H9 (cell line): Measurements from ENCODE around the gene SLC25A34. TPM values are rescaled to one million over a fixed set of nuclear protein-coding genes. Genes with fewer than 3 reads are reported as not detected.
A peak's percentile ranks its signal among the peaks of the same experiment; 100 is the strongest.

Source experiments
- DNase-seq: peaks from one replicate; pipeline ENCODE4 v3.0.0-alpha.2; 2017
- H2AFZ ChIP-seq: one replicate; pipeline ENCODE4 v1.6.1; 2013; ENCODE audit warnings: mild to moderate bottlenecking, low read length, control low read depth, moderate library complexity
- H2AK5ac ChIP-seq: 2 replicates; pipeline ENCODE4 v1.6.1; 2013; ENCODE audit warnings: low read length, control low read depth, mixed read lengths; ENCODE audit not compliant: insufficient read length
- H2BK120ac ChIP-seq: one replicate; pipeline ENCODE4 v1.6.1; 2013; ENCODE audit warnings: low read depth, mild to moderate bottlenecking, low read length, control low read depth, inconsistent platforms; ENCODE audit not compliant: poor library complexity, severe bottlenecking
- H2BK12ac ChIP-seq: 2 replicates; pipeline ENCODE4 v1.6.1; 2013; ENCODE audit warnings: low read length, control low read depth, mixed read lengths, low read depth; ENCODE audit not compliant: insufficient read length
- H2BK15ac ChIP-seq: 2 replicates; pipeline ENCODE4 v1.6.1; 2013; ENCODE audit warnings: low read depth, low read length, control low read depth
- H2BK20ac ChIP-seq: one replicate; pipeline ENCODE4 v1.6.1; 2013; ENCODE audit warnings: low read depth, mild to moderate bottlenecking, low read length, control low read depth, inconsistent platforms; ENCODE audit not compliant: poor library complexity, severe bottlenecking
- H2BK5ac ChIP-seq: 2 replicates; pipeline ENCODE4 v1.6.1; 2013; ENCODE audit warnings: low read length, control low read depth, mixed read lengths; ENCODE audit not compliant: insufficient read length
- H3K14ac ChIP-seq: 2 replicates; pipeline ENCODE4 v1.6.1; 2013; ENCODE audit warnings: low read length, control low read depth; ENCODE audit not compliant: insufficient read depth
- H3K18ac ChIP-seq: 2 replicates; pipeline ENCODE4 v1.6.1; 2013; ENCODE audit warnings: low read depth, mild to moderate bottlenecking, mixed read lengths, low read length, control low read depth; ENCODE audit not compliant: insufficient read length
- H3K23ac ChIP-seq: 2 replicates; pipeline ENCODE4 v1.6.1; 2013; ENCODE audit warnings: low read length, control low read depth, mixed read lengths, low read depth; ENCODE audit not compliant: insufficient read length
- H3K23me2 ChIP-seq: 2 replicates; pipeline ENCODE4 v1.6.1; 2013; ENCODE audit warnings: low read depth, mild to moderate bottlenecking, mixed read lengths, low read length, control low read depth; ENCODE audit not compliant: insufficient read length, poor library complexity, severe bottlenecking
- H3K27ac ChIP-seq: 2 replicates; pipeline ENCODE4 v1.5.1; 2013; ENCODE audit warnings: low read length, control low read depth, mixed read lengths, low read depth; ENCODE audit not compliant: insufficient read length
- H3K27me3 ChIP-seq: 2 replicates; pipeline ENCODE4 v1.6.1; 2013; ENCODE audit warnings: low read length, control low read depth, inconsistent platforms; ENCODE audit not compliant: insufficient read depth
- H3K4ac ChIP-seq: 2 replicates; pipeline ENCODE4 v1.6.1; 2013; ENCODE audit warnings: low read depth, mild to moderate bottlenecking, control low read depth, inconsistent platforms, low read length, moderate library complexity
- H3K4me1 ChIP-seq: 2 replicates; pipeline ENCODE4 v1.6.1; 2013; ENCODE audit warnings: low read length, control low read depth, inconsistent platforms; ENCODE audit not compliant: insufficient read depth
- H3K4me2 ChIP-seq: 2 replicates; pipeline ENCODE4 v1.6.1; 2013; ENCODE audit warnings: low read length, control low read depth, mixed read lengths; ENCODE audit not compliant: insufficient read length, insufficient read depth
- H3K56ac ChIP-seq: 2 replicates; pipeline ENCODE4 v1.6.1; 2013; ENCODE audit warnings: low read depth, mild to moderate bottlenecking, mixed read lengths, low read length, control low read depth; ENCODE audit not compliant: insufficient read length
- H3K79me1 ChIP-seq: 2 replicates; pipeline ENCODE4 v1.6.1; 2013; ENCODE audit warnings: low read depth, mild to moderate bottlenecking, moderate library complexity, low read length, control low read depth, inconsistent platforms; ENCODE audit not compliant: insufficient read depth, poor library complexity, severe bottlenecking
- H3K79me2 ChIP-seq: 2 replicates; pipeline ENCODE4 v1.6.1; 2013; ENCODE audit warnings: low read length, control low read depth, inconsistent platforms; ENCODE audit not compliant: insufficient read depth
- H3K9ac ChIP-seq: 2 replicates; pipeline ENCODE4 v1.6.1; 2013; ENCODE audit warnings: low read length, control low read depth, mixed read lengths; ENCODE audit not compliant: insufficient read length; ENCODE audit errors: extremely low read depth
- H3K9me3 ChIP-seq: one replicate; pipeline ENCODE4 v1.6.1; 2013; ENCODE audit warnings: low read depth, low read length, inconsistent platforms; ENCODE audit not compliant: control insufficient read depth
- H3T11ph ChIP-seq: one replicate; pipeline ENCODE4 v1.6.1; 2013; ENCODE audit warnings: mild to moderate bottlenecking, low read length, control low read depth, inconsistent platforms
- H4K20me1 ChIP-seq: one replicate; pipeline ENCODE4 v1.6.1; 2013; ENCODE audit not compliant: control insufficient read depth, insufficient read length, insufficient read depth
- H4K5ac ChIP-seq: 2 replicates; pipeline ENCODE4 v1.6.1; 2013; ENCODE audit warnings: low read depth, mild to moderate bottlenecking, mixed read lengths, low read length, control low read depth; ENCODE audit not compliant: insufficient read length
- H4K8ac ChIP-seq: replicated peaks from 2 replicates; pipeline ENCODE4 v1.6.1; 2013; ENCODE audit warnings: low read length, control low read depth, mixed read lengths, low read depth; ENCODE audit not compliant: insufficient read length
- H4K91ac ChIP-seq: 2 replicates; pipeline ENCODE4 v1.6.1; 2013; ENCODE audit warnings: low read depth, mild to moderate bottlenecking, moderate library complexity, mixed read lengths, low read length, control low read depth; ENCODE audit not compliant: insufficient read length
- H3K27ac Mint-ChIP-seq, 3 experiments: 2 replicates in 2 of 3; 3 replicates in 1 of 3; pipeline ENCODE4 v1.8.0; 2020 to 2021; ENCODE audit warnings: mixed read lengths in 3 of 3, mild to moderate bottlenecking in 1 of 3, moderate library complexity in 1 of 3
- H3K27me3 Mint-ChIP-seq: 2 replicates; pipeline ENCODE4 v1.8.0; 2021; ENCODE audit warnings: low read depth, mild to moderate bottlenecking, moderate library complexity, mixed read lengths
- H3K36me3 Mint-ChIP-seq, 3 experiments: 2 replicates in 2 of 3; 3 replicates in 1 of 3; pipeline ENCODE4 v1.8.0; 2020 to 2021; ENCODE audit warnings: low read depth in 3 of 3, mixed read lengths in 3 of 3; ENCODE audit not compliant: insufficient read depth in 1 of 3
- H3K4me1 Mint-ChIP-seq, 2 experiments: 2 replicates each; pipeline ENCODE4 v1.8.0; 2020; ENCODE audit warnings: mixed read lengths in 2 of 2
- H3K4me3 Mint-ChIP-seq, 2 experiments: 2 replicates in 1 of 2; 3 replicates in 1 of 2; pipeline ENCODE4 v1.8.0; 2020 to 2021; ENCODE audit warnings: mild to moderate bottlenecking in 2 of 2, mixed read lengths in 2 of 2, moderate library complexity in 1 of 2
- H3K9me3 Mint-ChIP-seq, 2 experiments: 2 replicates in 1 of 2; 3 replicates in 1 of 2; pipeline ENCODE4 v1.8.0; 2020; ENCODE audit warnings: mild to moderate bottlenecking in 2 of 2, mixed read lengths in 2 of 2, moderate library complexity in 1 of 2
- CTCF ChIP-seq: fragments of 200-600 bp; sonication (generic); conservative IDR thresholded peaks from 3 replicates; pipeline ENCODE4 v1.8.0; 2021; ENCODE audit warnings: antibody characterized with exemption, mild to moderate bottlenecking
- WGBS: extraction: QIAGEN DNeasy Blood & Tissue Kit; methylation state at CpG from one replicate; pipeline ENCODE4 v1.1.7; 2013; ENCODE audit warnings: missing lambda C conversion rate, low lambda C conversion rate, mixed read lengths; ENCODE audit not compliant: insufficient read length; ENCODE audit errors: extremely low coverage; 5-methylcytosine and 5-hydroxymethylcytosine counted together
- total RNA-seq: library from RNA; stranded (reverse); gene quantifications from 2 replicates; pipeline ENCODE4 v1.2.1, GENCODE V29; 2021

SLC25A34 gene
- total RNA-seq, 1 experiment from 2014 or later: 1.5 TPM

DNA sequence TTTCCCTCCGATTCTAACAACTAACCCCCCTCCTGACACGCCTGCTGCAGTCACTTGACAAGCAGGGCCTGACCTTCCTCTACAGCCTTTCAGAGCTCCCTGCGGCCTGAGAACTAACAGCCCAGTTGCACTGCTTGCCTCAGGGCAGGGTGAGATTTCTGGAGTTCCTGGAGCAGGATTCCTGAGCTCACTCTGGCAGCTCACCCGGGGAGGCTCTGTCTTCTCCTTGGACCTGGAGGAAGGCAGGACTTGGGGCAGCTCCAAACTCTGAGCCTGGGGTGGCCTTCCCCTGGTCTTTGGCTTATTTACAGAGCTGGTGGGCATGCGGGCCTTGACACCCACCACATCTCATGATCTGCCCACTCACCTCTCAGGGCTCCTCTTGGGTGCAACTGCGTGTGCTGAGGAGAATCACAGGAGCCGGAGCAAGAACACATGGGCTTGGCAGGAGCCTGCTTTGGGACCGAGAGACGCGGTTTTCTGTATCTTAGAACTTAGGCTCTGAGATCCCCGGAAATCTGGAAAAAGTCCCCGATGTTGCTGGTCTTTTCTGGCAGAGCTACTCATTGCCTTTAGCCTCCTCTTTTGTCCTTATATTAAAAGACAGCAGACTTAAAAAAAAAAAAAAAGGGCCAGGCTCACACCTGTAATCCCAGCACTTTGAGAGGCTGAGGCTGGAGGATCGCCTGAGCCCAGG, 13.1 kb upstream of the SLC25A34 start:
- 0 out of 4 replicates have a peak, but pooled peaks cover 0 to 3% of the 10 kb centered on the region in 2 experiments for H3K4me1 Mint-ChIP-seq
- Histone ChIP-seq H3T11ph (no peak overlapping the region), H3K18ac (no peak overlapping the region), H4K91ac (no peak overlapping the region), H3K4ac (no peak overlapping the region), H3K79me2 (no peaks in the 10 kb centered on the region), H4K20me1 (no peaks in the 10 kb centered on the region), H4K5ac (no peak overlapping the region), H3K27me3 (no peaks in the 10 kb centered on the region), H2BK5ac (no peak overlapping the region), H3K4me1 (no peaks in the 10 kb centered on the region), H2BK12ac (no peak overlapping the region), H3K14ac (no peak overlapping the region), H3K56ac (no peak overlapping the region), H3K4me2 (no peak overlapping the region), H4K8ac (no peak overlapping the region), H3K23me2 (no peaks in the 10 kb centered on the region), H2AFZ (no peak overlapping the region), H2BK120ac (no peak overlapping the region), H2BK20ac (no peak overlapping the region), H3K27ac (no peak overlapping the region), H2AK5ac (no peak overlapping the region), H3K9ac (no peak overlapping the region), H3K9me3 (no peaks in the 10 kb centered on the region), H3K23ac (no peak overlapping the region), H3K79me1 (no peaks in the 10 kb centered on the region), H2BK15ac (no peak overlapping the region)
- H3K27me3 Mint-ChIP-seq: no peaks in the 10 kb centered on the region
- TF ChIP-seq CTCF: no peak
- peak overlapping the region in 2 of 3 experiments; percentile 18 to 86; a peak in 2 of 7 replicates for H3K27ac Mint-ChIP-seq
- H3K9me3 Mint-ChIP-seq: no peaks in the 10 kb centered on the region
- H3K36me3 Mint-ChIP-seq: peaks cover 22 to 61% (median 45%) of the 10 kb centered on the region in 3 experiments
- no peak overlapping the region for H3K4me3 Mint-ChIP-seq
- no CpG with 5 or more reads among the region's 13 CpGs for WGBS
- DNase-seq: no peak
